Endothelial cell of umbilical vein (primary cell): ENCODE results near the gene TSPEAR. TPM values are rescaled to one million over a fixed set of nuclear protein-coding genes. Genes with fewer than 3 reads are reported as not detected.

Experiments
- BruUV-seq: library from RNA; stranded (reverse); fragments of 400-500 nt; replicated peaks from 2 replicates; lab custom pipeline; 2021; lab: Mats Ljungman, UMichigan
- CTCF ChIA-PET: fragments of 300-600, 350-600 bp; sonication (Branson Sonifier 250); formaldehyde crosslinking; loops from one replicate; lab custom pipeline; 2021; ENCODE audit warnings: antibody characterized with exemption, inconsistent platforms; lab: Charles Lee
- POLR2A ChIA-PET: fragments of 300-600, 350-600 bp; sonication (Branson Sonifier 250); formaldehyde crosslinking; loops from one replicate; lab custom pipeline; 2021; ENCODE audit warnings: antibody characterized with exemption, inconsistent platforms; lab: Charles Lee
- DNase-seq: peaks from one replicate; pipeline ENCODE4 v3.0.0-alpha.2; 2011; ENCODE audit warnings: low read depth, low spot score
- FAIRE-seq: peaks from 2 replicates; lab custom pipeline; 2011; peaks lifted over from hg19 to GRCh38; lab: Jason Lieb, UNC
- H2AFZ ChIP-seq: 2 replicates; pipeline ENCODE4 v1.6.0; 2012; ENCODE audit warnings: low read depth, low read length, control low read depth, inconsistent platforms
- H3K27ac ChIP-seq: 2 replicates; pipeline ENCODE4 v1.5.1; 2011; ENCODE audit warnings: low read depth, mild to moderate bottlenecking, control low read depth, low read length, moderate library complexity; ENCODE audit not compliant: insufficient read depth
- H3K27me3 ChIP-seq, 2 experiments: 2 replicates each; pipeline versions ENCODE4 v1.6.0 to v1.6.1; 2011; ENCODE audit warnings: low read length in 2 of 2, mixed read lengths in 1 of 2; ENCODE audit not compliant: control insufficient read depth in 2 of 2, insufficient read depth in 2 of 2
- H3K36me3 ChIP-seq, 2 experiments: 2 replicates in 1 of 2; 3 replicates in 1 of 2; pipeline ENCODE4 v1.5.1; 2011; ENCODE audit warnings: low read length in 2 of 2, mild to moderate bottlenecking in 1 of 2, moderate library complexity in 1 of 2; ENCODE audit not compliant: control insufficient read depth in 2 of 2, insufficient read depth in 2 of 2; ENCODE audit errors: extremely low read depth in 1 of 2
- H3K4me1 ChIP-seq: 3 replicates; pipeline ENCODE4 v1.5.1; 2011; ENCODE audit warnings: mild to moderate bottlenecking, low read length; ENCODE audit not compliant: control insufficient read depth, insufficient read depth; ENCODE audit errors: extremely low read depth
- H3K4me2 ChIP-seq: 2 replicates; pipeline ENCODE4 v1.6.1; 2011; ENCODE audit warnings: low read length, control low read depth, mixed read lengths; ENCODE audit not compliant: insufficient read depth
- H3K4me3 ChIP-seq, 3 experiments: fragments of 200-600 bp in 1 of 3; sonication (generic), shearing (Covaris generic) in 1 of 3; replicated peaks in 1 of 3; 2 replicates each; pipeline ENCODE4 v1.5.1; 2011 to 2016; ENCODE audit warnings: control low read depth in 3 of 3, low read length in 3 of 3, mild to moderate bottlenecking in 2 of 3, inconsistent platforms in 1 of 3, low read depth in 1 of 3, moderate library complexity in 1 of 3; ENCODE audit not compliant: insufficient read depth in 1 of 3
- H3K79me2 ChIP-seq: 2 replicates; pipeline ENCODE4 v1.6.0; 2012; ENCODE audit warnings: low read length, inconsistent platforms; ENCODE audit not compliant: control insufficient read depth, insufficient read depth
- H3K9ac ChIP-seq: replicated peaks from 2 replicates; pipeline ENCODE3; 2011; ENCODE audit warnings: low read length, control low read depth; ENCODE audit not compliant: insufficient read depth; ENCODE audit errors: extremely low read depth
- H3K9me1 ChIP-seq: replicated peaks from 3 replicates; pipeline ENCODE4 v1.6.0; 2011; ENCODE audit warnings: mild to moderate bottlenecking, low read length; ENCODE audit not compliant: control insufficient read depth, insufficient read depth; ENCODE audit errors: extremely low read depth
- H3K9me3 ChIP-seq: replicated peaks from 2 replicates; pipeline ENCODE4 v1.5.1; 2012; ENCODE audit warnings: low read length, inconsistent platforms; ENCODE audit not compliant: control insufficient read depth, insufficient read depth
- H4K20me1 ChIP-seq: replicated peaks from 2 replicates; pipeline ENCODE3; 2011; ENCODE audit warnings: mild to moderate bottlenecking, low read length; ENCODE audit not compliant: control insufficient read depth, insufficient read depth; ENCODE audit errors: extremely low read depth
- EZH2 ChIP-seq: IDR thresholded peaks from 2 replicates; pipeline ENCODE4 v1.6.1; 2012; ENCODE audit warnings: borderline replicate concordance, low read depth, mild to moderate bottlenecking, moderate library complexity, low read length, inconsistent platforms; ENCODE audit not compliant: severe bottlenecking
- FOS ChIP-seq: IDR thresholded peaks from 2 replicates; pipeline ENCODE4 v1.6.1; 2011; ENCODE audit warnings: mild to moderate bottlenecking, low read length, moderate library complexity, borderline replicate concordance; ENCODE audit not compliant: insufficient read depth
- GATA2 ChIP-seq: IDR thresholded peaks from 2 replicates; pipeline ENCODE4 v1.7.0; 2011; ENCODE audit warnings: low read depth, mild to moderate bottlenecking, moderate library complexity, mixed read lengths, low read length; ENCODE audit not compliant: insufficient read length, insufficient read depth
- JUN ChIP-seq: IDR thresholded peaks from 2 replicates; pipeline ENCODE4 v1.6.1; 2011; ENCODE audit warnings: borderline replicate concordance, low read depth; ENCODE audit not compliant: insufficient read length, insufficient read depth
- MAX ChIP-seq: IDR thresholded peaks from 2 replicates; pipeline ENCODE4 v1.6.1; 2011; ENCODE audit not compliant: insufficient read depth, insufficient read length
- MYC ChIP-seq: IDR thresholded peaks from one replicate; pipeline ENCODE4 v1.6.1; 2011; ENCODE audit warnings: mild to moderate bottlenecking, low read depth, low read length
- POLR2A ChIP-seq: IDR thresholded peaks from 2 replicates; pipeline ENCODE4 v1.6.1; 2012; ENCODE audit warnings: low read depth, mild to moderate bottlenecking, control low read depth, low read length
- POLR2AphosphoS5 ChIP-seq: IDR thresholded peaks from 2 replicates; pipeline ENCODE4 v1.6.1; 2012; ENCODE audit warnings: low read depth, mild to moderate bottlenecking, control low read depth, low read length, moderate library complexity; ENCODE audit not compliant: insufficient read depth
- dilution Hi-C: fragments of 300-500 bp; cut with MboI; formaldehyde crosslinking; loops from one replicate; pipeline ENCODE4 v1.15.0; 2019; ENCODE audit warnings: low sequenced_read_pairs; ENCODE audit not compliant: extremely low pct_ligation_motif_present
- intact Hi-C: fragments of 100-400 bp; cut with micrococcal nuclease; formaldehyde crosslinking; loops from one replicate; pipeline ENCODE4 v1.10.0; 2022
- polyA plus RNA-seq, 4 experiments: library from polyadenylated mRNA; depleted of rRNA in 3 of 4; stranded (reverse) in 3 of 4; unstranded in 1 of 4; fragments of >200 nt; gene quantifications; 2 replicates each; pipeline versions ENCODE4 v1.2.1 to v1.2.3, GENCODE V29; 2011 to 2012; ENCODE audit warnings: missing spikeins in 1 of 4
- total RNA-seq: library from RNA; stranded (reverse); gene quantifications from 2 replicates; pipeline ENCODE4 v1.2.3, GENCODE V29; 2021
- TF ChIP-seq, protein P1 (sequence below), 2 donors: IDR thresholded peaks; 1 replicate in 1 of 2; 2 replicates in 1 of 2; pipeline ENCODE4 v1.5.1; 2011; ENCODE audit warnings: low read length in 2 of 2, mild to moderate bottlenecking in 2 of 2, moderate library complexity in 2 of 2, control low read depth in 1 of 2, inconsistent platforms in 1 of 2, low read depth in 1 of 2; ENCODE audit not compliant: insufficient read depth in 1 of 2; ENCODE audit errors: extremely low read depth in 1 of 2

Gene TSPEAR
- total and polyA plus RNA-seq, 2 donors (not counting 3 experiments of a cell fraction or from before 2014, with no cell fraction given): 0.01 TPM; not detected in 1

DNA sequence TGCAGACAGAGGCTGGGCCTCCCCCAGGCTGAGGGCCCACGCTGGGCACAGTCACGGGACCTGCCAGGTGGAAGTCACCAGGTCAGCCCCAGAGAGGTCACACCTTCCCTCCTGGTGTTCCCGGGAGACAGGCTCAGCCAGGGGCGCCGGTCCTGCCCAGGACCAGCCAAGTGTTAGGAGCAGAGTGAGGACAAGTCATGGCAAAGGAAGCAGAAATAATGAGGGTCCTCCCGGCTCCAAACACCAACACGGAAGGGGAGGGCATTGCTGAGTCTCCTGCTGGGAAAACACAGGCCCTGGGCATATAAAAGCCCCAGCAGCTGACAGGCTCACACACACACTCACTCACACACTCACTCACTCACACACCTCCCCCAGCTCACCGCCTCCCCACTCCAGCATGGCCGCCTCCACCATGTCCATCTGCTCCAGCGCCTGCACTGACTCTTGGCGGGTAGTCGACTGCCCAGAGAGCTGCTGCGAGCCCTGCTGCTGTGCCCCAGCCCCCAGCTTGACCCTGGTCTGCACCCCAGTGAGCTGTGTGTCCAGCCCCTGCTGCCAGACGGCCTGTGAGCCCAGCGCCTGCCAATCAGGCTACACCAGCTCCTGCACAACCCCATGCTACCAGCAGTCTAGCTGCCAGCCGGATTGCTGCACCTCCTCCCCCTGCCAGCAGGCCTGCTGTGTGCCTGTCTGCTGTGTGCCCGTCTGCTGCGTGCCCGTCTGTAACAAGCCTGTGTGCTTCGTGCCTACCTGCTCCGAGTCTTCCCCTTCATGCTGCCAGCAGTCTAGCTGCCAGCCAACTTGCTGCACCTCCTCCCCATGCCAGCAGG lies 74.1 kb downstream of the TSPEAR start, which contains the start of gene KRTAP10-10:
KRTAP10-10 (plus strand) TSS at position 339 of the 833 bp plus-strand sequence; CDS start at position 401, 62 bp downstream.
- Histone ChIP-seq H3K4me2 (no peak within 1 kb of the TSS), H3K27ac (no peak within 1 kb of the TSS), H3K9ac (no peak within 1 kb of the TSS), H3K9me3 (no peaks in the 10 kb centered on the region), H3K36me3 (no peaks in the 10 kb centered on the region), H3K4me3 (no peak within 1 kb of the TSS), H4K20me1 (no peaks in the 10 kb centered on the region), H3K4me1 (no peaks in the 10 kb centered on the region), H3K27me3 (no peaks in the 10 kb centered on the region), H3K9me1 (no peaks in the 10 kb centered on the region), H2AFZ (no peak within 1 kb of the TSS), H3K79me2 (no peaks in the 10 kb centered on the region)
- TF ChIP-seq POLR2A (no peak), JUN (no peak), MAX (no peak), POLR2AphosphoS5 (no peak), FOS (no peak), GATA2 (no peak), MYC (no peak), EZH2 (no peak)
- TF ChIP-seq, protein P1, sequence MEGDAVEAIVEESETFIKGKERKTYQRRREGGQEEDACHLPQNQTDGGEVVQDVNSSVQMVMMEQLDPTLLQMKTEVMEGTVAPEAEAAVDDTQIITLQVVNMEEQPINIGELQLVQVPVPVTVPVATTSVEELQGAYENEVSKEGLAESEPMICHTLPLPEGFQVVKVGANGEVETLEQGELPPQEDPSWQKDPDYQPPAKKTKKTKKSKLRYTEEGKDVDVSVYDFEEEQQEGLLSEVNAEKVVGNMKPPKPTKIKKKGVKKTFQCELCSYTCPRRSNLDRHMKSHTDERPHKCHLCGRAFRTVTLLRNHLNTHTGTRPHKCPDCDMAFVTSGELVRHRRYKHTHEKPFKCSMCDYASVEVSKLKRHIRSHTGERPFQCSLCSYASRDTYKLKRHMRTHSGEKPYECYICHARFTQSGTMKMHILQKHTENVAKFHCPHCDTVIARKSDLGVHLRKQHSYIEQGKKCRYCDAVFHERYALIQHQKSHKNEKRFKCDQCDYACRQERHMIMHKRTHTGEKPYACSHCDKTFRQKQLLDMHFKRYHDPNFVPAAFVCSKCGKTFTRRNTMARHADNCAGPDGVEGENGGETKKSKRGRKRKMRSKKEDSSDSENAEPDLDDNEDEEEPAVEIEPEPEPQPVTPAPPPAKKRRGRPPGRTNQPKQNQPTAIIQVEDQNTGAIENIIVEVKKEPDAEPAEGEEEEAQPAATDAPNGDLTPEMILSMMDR (IDR thresholded peaks at IDR 0.05; ENCODE audit: extremely low read depth in 1 of 2, insufficient read depth in 1 of 2, low read depth in 1 of 2, low read length in 2 of 2): no peak
- intact Hi-C loops: no loop called here
- dilution Hi-C loops: no loop called here
- DNase-seq: no peak
- CTCF ChIA-PET: no interaction called here
- FAIRE-seq: no peak
- BruUV-seq: no TSS peak
- POLR2A ChIA-PET: no interaction called here
